Measurements from ENCODE around the gene ALDH1L1. TPM values are rescaled to one million over a fixed set of nuclear protein-coding genes. Genes with fewer than 3 reads are reported as not detected.

ALDH1L1 gene
- total RNA-seq, 2 experiments from 2014 or later, result not detected

DNA sequence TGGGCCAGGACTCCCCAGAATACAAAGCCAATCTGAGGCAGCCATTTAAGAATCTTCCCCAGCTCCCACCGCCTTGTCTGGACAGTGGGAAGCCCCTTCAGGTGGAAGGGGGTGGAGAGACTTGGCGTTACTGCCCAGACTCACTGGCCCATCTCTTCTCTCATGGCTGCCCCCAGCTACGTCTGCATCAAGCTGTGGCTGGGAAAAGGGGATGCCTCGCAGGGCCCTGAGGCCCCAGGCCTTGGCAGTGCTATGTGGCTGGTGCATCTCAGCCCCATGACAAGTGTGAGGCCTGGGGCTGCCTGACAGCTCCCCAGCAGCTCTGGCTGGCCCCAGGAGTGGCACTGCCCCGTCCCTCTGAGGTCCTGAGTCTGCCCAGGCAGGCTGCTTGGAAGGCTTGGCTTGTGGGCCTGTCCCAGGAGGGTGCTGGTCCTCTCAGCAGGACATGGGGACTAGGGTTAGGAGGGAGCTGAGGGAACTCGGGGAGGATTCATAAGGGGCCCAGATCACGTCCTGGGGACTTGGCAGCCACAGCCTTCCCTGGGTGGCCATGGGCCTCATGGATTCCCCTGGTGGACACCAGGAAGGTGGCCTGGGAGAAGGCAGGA, 76.3 kb downstream of the ALDH1L1 start:
- CTCF ChIA-PET, result no interaction called here
- H3K27ac Mint-ChIP-seq, result no peak overlapping the region
- intact Hi-C loops (cut with DNase I, micrococcal nuclease), result no loop called here

DNA sequence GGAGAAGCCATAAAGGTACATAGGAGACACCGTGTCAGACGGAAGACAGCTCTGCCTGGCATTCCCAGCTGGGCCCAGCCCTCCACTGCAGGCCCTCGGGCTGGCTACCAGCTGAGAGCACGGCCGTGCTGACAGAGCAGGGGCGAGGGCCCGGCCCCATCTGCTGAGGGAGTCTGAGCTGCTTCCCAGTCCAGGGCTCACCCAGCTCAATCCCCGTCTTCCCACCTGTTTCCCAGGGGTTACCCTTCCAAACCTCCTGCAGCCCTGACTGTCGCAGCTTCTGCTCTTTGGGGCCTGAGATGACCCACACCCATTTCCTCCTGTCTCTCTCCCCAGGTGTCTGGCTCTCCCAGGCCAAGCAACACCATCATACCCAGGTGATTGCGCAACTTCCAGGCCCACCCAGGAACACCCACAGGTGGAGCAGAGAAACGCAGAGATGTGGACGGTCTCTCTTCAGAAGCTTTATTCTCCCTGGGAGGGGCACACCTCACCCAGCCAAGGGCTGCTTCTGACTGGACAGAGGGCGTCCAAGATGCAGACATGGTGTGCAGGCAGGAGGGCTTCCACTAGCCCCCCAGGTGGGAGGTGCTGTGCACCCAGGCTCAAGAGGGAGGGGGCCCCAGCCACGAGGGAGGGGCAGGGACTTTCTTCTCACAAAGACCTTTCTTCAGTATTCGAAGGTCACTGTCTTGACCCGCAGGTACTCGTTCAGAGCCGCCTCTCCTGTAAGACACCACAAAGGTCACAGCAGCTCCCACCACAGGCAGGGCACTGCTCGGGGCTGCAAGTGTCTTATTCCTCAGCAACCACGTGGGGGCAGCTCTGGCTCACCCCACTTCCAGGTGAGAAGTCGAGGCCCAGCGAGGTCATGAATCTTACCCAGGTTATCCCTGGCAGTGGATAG, 77.0 kb downstream of the ALDH1L1 start:
- Histone ChIP-seq H3K4me3 (ENCODE audit: low read length) (no peak overlapping the region), H3K4me1 (ENCODE audit: insufficient read depth, low read length) (no peaks in the 10 kb centered on the region), H3K27ac (ENCODE audit: low read depth in 1 of 2, low read length in 2 of 2) (no peak overlapping the region), H3K36me3 (ENCODE audit: insufficient read depth, low read length) (no peaks in the 10 kb centered on the region), H3K27me3 (ENCODE audit: control insufficient read depth in 1 of 2, insufficient read depth in 2 of 2, low read length in 2 of 2) (no peaks in the 10 kb centered on the region), H3K9me3 (ENCODE audit: control insufficient read depth in 1 of 2, insufficient read depth in 1 of 2, low read length in 2 of 2) (peaks cover 0 to 8% of the 10 kb centered on the region in 2 experiments)
- ATAC-seq (ENCODE audit: poor library complexity) (no peak), DNase-seq (no peak)
- intact Hi-C loops (cut with DNase I, micrococcal nuclease), result no loop called here
- ChIA-PET POLR2A (interaction anchor here (1.1 kb wide), 1 partner anchor 113 kb away, joined by 3 read pairs; no protein-coding TSS in a partner anchor), CTCF (no interaction called here)
- Mint-ChIP-seq H3K27me3 (no peaks in the 10 kb centered on the region), H3K4me1 (ENCODE audit: low read depth) (no peaks in the 10 kb centered on the region), H3K9me3 (no peaks in the 10 kb centered on the region), H3K4me3 (no peak overlapping the region), H3K27ac (no peak overlapping the region), H3K36me3 (ENCODE audit: low read depth) (no peaks in the 10 kb centered on the region)
- TF ChIP-seq, protein P1, sequence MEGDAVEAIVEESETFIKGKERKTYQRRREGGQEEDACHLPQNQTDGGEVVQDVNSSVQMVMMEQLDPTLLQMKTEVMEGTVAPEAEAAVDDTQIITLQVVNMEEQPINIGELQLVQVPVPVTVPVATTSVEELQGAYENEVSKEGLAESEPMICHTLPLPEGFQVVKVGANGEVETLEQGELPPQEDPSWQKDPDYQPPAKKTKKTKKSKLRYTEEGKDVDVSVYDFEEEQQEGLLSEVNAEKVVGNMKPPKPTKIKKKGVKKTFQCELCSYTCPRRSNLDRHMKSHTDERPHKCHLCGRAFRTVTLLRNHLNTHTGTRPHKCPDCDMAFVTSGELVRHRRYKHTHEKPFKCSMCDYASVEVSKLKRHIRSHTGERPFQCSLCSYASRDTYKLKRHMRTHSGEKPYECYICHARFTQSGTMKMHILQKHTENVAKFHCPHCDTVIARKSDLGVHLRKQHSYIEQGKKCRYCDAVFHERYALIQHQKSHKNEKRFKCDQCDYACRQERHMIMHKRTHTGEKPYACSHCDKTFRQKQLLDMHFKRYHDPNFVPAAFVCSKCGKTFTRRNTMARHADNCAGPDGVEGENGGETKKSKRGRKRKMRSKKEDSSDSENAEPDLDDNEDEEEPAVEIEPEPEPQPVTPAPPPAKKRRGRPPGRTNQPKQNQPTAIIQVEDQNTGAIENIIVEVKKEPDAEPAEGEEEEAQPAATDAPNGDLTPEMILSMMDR (IDR thresholded peaks at IDR 0.05), result no peak

More for the DNA sequence above, 76.3 kb downstream of the ALDH1L1 start:
- Histone ChIP-seq H3K4me1 (ENCODE audit: insufficient read depth, low read length) (no peaks in the 10 kb centered on the region), H3K9me3 (ENCODE audit: control insufficient read depth in 1 of 2, insufficient read depth in 1 of 2, low read length in 2 of 2) (peaks cover 0 to 4% of the 10 kb centered on the region in 2 experiments), H3K27me3 (ENCODE audit: control insufficient read depth in 1 of 2, insufficient read depth in 2 of 2, low read length in 2 of 2) (no peaks in the 10 kb centered on the region), H3K4me3 (ENCODE audit: low read length) (no peak overlapping the region), H3K27ac (ENCODE audit: low read depth in 1 of 2, low read length in 2 of 2) (no peak overlapping the region), H3K36me3 (ENCODE audit: insufficient read depth, low read length) (no peaks in the 10 kb centered on the region)
- no peak overlapping the region for H3K4me3 Mint-ChIP-seq
- H3K4me1 Mint-ChIP-seq (ENCODE audit: low read depth), result no peaks in the 10 kb centered on the region
- TF ChIP-seq, protein P1 (IDR thresholded peaks at IDR 0.05), result no peak
- no peak for DNase-seq
- H3K9me3 Mint-ChIP-seq, result no peaks in the 10 kb centered on the region
- POLR2A ChIA-PET, result no interaction called here
- no peak for ATAC-seq (ENCODE audit: poor library complexity)
- no peaks in the 10 kb centered on the region for H3K36me3 Mint-ChIP-seq (ENCODE audit: low read depth)
- H3K27me3 Mint-ChIP-seq, result no peaks in the 10 kb centered on the region

GRCh38 chr3:126102530-126102951, 77.8 kb downstream of the ALDH1L1 start:
- Histone ChIP-seq H3K27me3 (ENCODE audit: control insufficient read depth in 1 of 2, insufficient read depth in 2 of 2, low read length in 2 of 2) (no peaks in the 10 kb centered on the region), H3K4me3 (ENCODE audit: low read length) (no peak overlapping the region), H3K36me3 (ENCODE audit: insufficient read depth, low read length) (no peaks in the 10 kb centered on the region), H3K9me3 (ENCODE audit: control insufficient read depth in 1 of 2, insufficient read depth in 1 of 2, low read length in 2 of 2) (peaks cover 2 to 9% of the 10 kb centered on the region in 2 experiments), H3K27ac (ENCODE audit: low read depth in 1 of 2, low read length in 2 of 2) (no peak overlapping the region), H3K4me1 (ENCODE audit: insufficient read depth, low read length) (no peaks in the 10 kb centered on the region)
- Mint-ChIP-seq H3K4me1 (ENCODE audit: low read depth) (no peaks in the 10 kb centered on the region), H3K9me3 (no peaks in the 10 kb centered on the region), H3K27me3 (no peaks in the 10 kb centered on the region), H3K4me3 (no peak overlapping the region), H3K27ac (no peak overlapping the region), H3K36me3 (ENCODE audit: low read depth) (no peaks in the 10 kb centered on the region)
- CTCF ChIA-PET, result no interaction called here
- ATAC-seq (ENCODE audit: poor library complexity), result no peak
- DNase-seq, result no peak
- POLR2A ChIA-PET, result interaction anchor here (1.1 kb wide), 1 partner anchor 112 kb away, joined by 3 read pairs; no protein-coding TSS in a partner anchor
- intact Hi-C loops (cut with DNase I, micrococcal nuclease), result no loop called here
- TF ChIP-seq, protein P1 (IDR thresholded peaks at IDR 0.05), result no peak

Data from CD4-positive, alpha-beta T cell (primary cell).